Effector memory CD8-positive, alpha-beta T cell (primary cell): ENCODE measurements around the gene BACE1.
"Not testable (repeated sequence)": the region's sequence is repeated elsewhere in the genome, so short reads cannot be mapped to it uniquely, and the experiment has no call there.

Experiments
- ATAC-seq: fragments of 150-1000 bp; cut with Tn5 transposase; replicated peaks from 2 replicates; pipeline ENCODE4 v1.10.0; 2021; ENCODE audit warnings: mild to moderate bottlenecking, moderate library complexity
- DNase-seq, 3 experiments: peaks; one replicate each; pipeline ENCODE4 v3.0.0; 2021
- H3K27ac Mint-ChIP-seq, 2 donors: one replicate each; pipeline ENCODE4 v1.8.0; 2022; ENCODE audit warnings: mild to moderate bottlenecking in 2 of 2, mixed read lengths in 2 of 2, moderate library complexity in 2 of 2
- H3K27me3 Mint-ChIP-seq, 2 donors: one replicate each; pipeline ENCODE4 v1.8.0; 2022; ENCODE audit warnings: mixed read lengths in 2 of 2
- H3K36me3 Mint-ChIP-seq: one replicate; pipeline ENCODE4 v1.8.0; 2022; ENCODE audit warnings: mild to moderate bottlenecking, moderate library complexity, mixed read lengths; ENCODE audit not compliant: insufficient read depth
- H3K4me1 Mint-ChIP-seq, 2 donors: one replicate each; pipeline ENCODE4 v1.8.0; 2022; ENCODE audit warnings: low read depth in 2 of 2, mixed read lengths in 2 of 2
- H3K4me3 Mint-ChIP-seq, 2 donors: one replicate each; pipeline ENCODE4 v1.8.0; 2022; ENCODE audit warnings: mild to moderate bottlenecking in 2 of 2, mixed read lengths in 2 of 2, moderate library complexity in 2 of 2
- H3K9me3 Mint-ChIP-seq, 2 donors: one replicate each; pipeline ENCODE4 v1.8.0; 2022; ENCODE audit warnings: mixed read lengths in 2 of 2
- total RNA-seq, 9 experiments: gene quantifications; one replicate each; lab custom pipeline; 2026; lab: John Stamatoyannopoulos, UW

BACE1 gene
- total RNA-seq: 0.96 to 5.9 (median 2.4) reads per million in 9 experiments

DNA sequence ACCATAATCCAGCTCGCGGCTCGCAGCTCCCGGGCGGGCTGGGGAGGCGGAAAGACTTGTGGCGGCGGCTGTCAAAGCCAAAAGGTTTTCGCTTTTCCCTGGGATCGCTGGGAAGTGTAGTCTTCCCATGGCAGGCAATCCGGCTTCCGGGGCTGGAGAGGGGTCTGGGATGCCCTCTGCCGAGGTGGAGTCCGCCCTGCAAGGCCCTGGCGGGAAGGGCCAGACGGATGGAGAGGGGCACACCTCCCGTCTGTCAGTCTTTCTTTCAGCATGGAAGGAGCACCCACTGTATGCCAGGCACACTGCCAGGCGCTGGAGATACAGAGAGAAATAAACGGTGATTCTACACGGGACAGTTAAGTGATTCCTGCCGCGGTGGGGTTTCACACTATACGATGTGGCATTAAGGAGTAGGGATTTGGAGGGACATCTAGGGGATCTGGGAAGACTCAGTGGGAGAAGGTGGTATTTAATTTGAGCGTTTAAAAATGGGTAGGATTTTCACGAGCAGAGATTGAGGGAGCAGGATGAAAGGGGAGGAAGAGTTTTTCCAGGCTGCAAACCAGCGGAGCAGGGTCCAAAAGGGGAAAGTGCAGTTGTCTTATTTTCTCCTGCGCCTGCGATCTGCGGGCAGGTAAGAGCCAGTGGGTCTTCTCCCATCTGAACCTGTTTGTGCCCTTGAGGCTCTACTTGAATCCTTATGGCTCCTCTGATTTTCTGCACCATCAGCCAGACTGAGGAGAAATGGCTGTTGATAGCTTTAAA is at the start of gene BACE1:
BACE1 (minus strand) TSS at position 60 of the 765 bp plus-strand sequence. CDS start 461 bp downstream, outside the sequence.
- ATAC-seq (peak; percentile 45), DNase-seq (peak in 1 of 3 experiments; percentile 6)
- Mint-ChIP-seq H3K27me3 (peaks cover 15 to 56% of the 10 kb centered on the region in 2 donors), H3K36me3 (peaks cover 3% of the 10 kb centered on the region), H3K4me1 (peaks cover 6 to 8% of the 10 kb centered on the region in 2 donors), H3K4me3 (peak within 1 kb of the TSS; percentile 56 to 70), H3K9me3 (no peaks in the 10 kb centered on the region), H3K27ac (no peak within 1 kb of the TSS)

DNA sequence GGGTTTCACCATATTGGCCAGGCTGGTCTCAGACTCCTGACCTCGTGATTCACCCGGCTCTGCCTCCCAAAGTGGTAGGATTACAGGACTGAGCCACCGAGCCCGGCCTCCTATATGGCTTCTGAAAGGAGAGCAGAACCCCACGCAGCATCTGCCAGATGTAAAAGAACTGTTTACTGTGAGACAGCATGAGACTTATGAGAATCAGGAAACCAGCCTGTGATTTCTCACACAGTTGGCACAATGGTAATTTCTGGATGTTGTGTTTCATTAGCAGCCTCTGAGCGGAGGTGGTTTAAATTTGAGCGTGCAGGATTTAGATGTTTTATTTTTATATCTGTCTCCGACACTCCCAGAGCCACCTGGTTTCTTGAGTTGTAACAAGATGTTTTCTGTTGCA is 45.4 kb upstream of the BACE1 start:
- ATAC-seq: no peak
- H3K4me1 Mint-ChIP-seq: no peaks in the 10 kb centered on the region
- H3K9me3 Mint-ChIP-seq: no peaks in the 10 kb centered on the region
- H3K36me3 Mint-ChIP-seq: peaks cover 45% of the 10 kb centered on the region
- no peak overlapping the region for H3K4me3 Mint-ChIP-seq
- H3K27me3 Mint-ChIP-seq: no peaks in the 10 kb centered on the region
- DNase-seq: no peak
- H3K27ac Mint-ChIP-seq: no peak overlapping the region

DNA sequence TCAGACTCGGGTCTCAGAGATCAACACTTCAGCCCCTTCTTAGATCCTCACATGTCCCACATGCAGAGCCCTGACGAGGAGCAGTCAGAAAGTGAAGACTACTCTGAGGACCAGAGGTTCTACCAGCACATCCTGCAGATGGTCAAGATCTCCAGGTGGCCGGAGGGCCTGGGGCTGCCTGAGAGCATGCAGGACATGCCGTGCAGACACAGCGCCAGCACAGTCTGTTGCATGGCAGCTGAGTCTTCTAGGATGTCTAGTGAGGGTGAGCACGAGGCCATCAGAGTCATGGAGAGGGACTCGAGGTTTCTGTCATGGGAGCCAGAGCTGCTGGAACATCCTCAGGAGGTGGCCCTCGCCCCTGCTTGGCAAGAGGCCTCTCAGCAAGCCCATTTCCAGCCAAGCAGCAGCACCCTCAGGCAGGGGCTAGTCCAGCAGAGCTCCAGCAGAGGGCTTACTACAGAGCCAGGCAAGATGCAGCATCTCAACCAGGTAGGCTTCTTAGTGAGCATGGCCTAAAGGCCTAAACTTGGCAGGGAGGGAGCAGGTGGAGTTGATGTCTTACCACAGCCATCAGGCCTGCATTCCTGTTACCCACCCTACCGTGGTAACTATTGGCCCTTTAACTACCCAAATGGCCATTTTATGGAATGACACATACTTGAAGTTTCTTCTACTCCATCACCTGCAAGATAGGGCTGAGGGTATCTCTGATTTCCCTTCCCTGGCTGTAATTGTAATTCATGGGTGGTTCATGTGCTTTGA is 40.3 kb upstream of the BACE1 start:
- H3K9me3 Mint-ChIP-seq: no peaks in the 10 kb centered on the region
- peaks cover 0 to 6% of the 10 kb centered on the region in 2 donors for H3K4me1 Mint-ChIP-seq
- no peak overlapping the region for H3K27ac Mint-ChIP-seq
- no peaks in the 10 kb centered on the region for H3K27me3 Mint-ChIP-seq
- DNase-seq: no peak
- peaks cover 40% of the 10 kb centered on the region for H3K36me3 Mint-ChIP-seq
- H3K4me3 Mint-ChIP-seq: no peak overlapping the region
- ATAC-seq: no peak

DNA sequence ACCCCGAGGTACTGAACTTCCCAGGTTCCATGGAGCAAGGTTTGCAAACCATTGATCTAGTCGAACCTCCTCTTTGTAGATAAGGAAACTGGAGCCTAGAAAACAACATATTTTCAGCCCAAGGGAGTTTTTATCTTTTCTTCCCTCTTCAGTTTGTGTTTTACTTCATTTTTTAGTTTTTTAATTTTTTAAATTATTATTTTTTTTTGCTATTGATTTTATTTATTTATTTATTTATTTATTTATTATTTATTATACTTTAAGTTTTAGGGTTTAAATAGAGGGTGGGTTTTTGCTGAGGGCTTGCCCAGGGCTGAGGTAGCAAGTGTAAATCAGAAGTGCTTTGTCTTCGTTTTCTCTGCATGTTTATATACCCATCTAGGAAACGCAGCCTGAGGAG is 38.5 kb upstream of the BACE1 start:
- H3K4me1 Mint-ChIP-seq: peaks cover 0 to 6% of the 10 kb centered on the region in 2 donors
- DNase-seq: no peak
- H3K27me3 Mint-ChIP-seq: no peaks in the 10 kb centered on the region
- no peak overlapping the region for H3K4me3 Mint-ChIP-seq
- H3K27ac Mint-ChIP-seq: no peak overlapping the region
- H3K9me3 Mint-ChIP-seq: no peaks in the 10 kb centered on the region
- H3K36me3 Mint-ChIP-seq: peaks cover 39% of the 10 kb centered on the region
- ATAC-seq: no peak

DNA sequence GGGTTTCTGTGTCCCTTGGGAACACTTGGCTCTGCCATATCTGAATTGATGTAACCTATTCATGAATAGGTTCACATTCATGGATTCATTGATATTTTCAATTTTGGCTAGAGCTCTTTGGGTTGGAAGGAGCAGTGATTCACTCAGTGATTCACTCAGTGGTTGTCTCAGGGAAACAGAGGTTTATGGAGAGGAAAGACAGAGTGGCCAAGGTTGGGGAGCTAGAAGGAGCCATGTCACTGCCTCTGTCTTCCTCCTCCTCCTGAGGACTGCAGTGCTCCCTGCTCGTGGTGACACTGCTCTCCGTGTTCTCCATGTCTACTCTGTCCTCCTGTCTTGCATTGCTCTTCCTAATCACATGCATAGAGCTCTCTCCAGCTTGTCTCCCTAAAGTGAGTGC is 29.0 kb upstream of the BACE1 start:
- no peak for ATAC-seq
- no peak for DNase-seq
- Mint-ChIP-seq H3K9me3 (no peaks in the 10 kb centered on the region), H3K4me1 (peaks cover 0 to 1% of the 10 kb centered on the region in 2 donors), H3K27me3 (no peaks in the 10 kb centered on the region), H3K4me3 (no peak overlapping the region), H3K36me3 (peaks cover 45% of the 10 kb centered on the region), H3K27ac (no peak overlapping the region)

DNA sequence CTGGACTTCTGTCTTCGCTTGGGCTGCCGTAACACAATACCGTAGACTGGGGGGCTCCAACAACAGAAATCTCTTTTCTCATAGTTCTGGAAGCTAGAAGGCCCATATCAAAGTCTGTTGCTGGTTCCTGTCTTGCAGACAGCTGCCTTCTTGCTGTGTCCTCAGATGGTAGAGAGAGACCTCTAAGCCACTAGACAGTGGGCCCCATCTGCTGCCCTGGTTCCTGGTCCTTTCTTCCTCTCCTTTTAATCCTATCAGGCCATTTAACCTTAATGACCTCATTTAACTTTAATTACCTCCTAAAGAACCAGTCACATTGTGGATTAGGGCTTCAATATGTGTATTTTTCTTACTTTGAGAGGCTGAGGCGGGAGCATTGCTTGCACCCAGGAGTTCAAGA is 21.0 kb upstream of the BACE1 start:
- no peaks in the 10 kb centered on the region for H3K9me3 Mint-ChIP-seq
- H3K4me3 Mint-ChIP-seq: no peak overlapping the region
- no peaks in the 10 kb centered on the region for H3K27me3 Mint-ChIP-seq
- ATAC-seq (no peak), DNase-seq (no peak)
- peak overlapping the region in 1 of 2 donors; percentile 3 for H3K27ac Mint-ChIP-seq
- H3K4me1 Mint-ChIP-seq: peaks cover 5 to 8% of the 10 kb centered on the region in 2 donors
- H3K36me3 Mint-ChIP-seq: peaks cover 36% of the 10 kb centered on the region

DNA sequence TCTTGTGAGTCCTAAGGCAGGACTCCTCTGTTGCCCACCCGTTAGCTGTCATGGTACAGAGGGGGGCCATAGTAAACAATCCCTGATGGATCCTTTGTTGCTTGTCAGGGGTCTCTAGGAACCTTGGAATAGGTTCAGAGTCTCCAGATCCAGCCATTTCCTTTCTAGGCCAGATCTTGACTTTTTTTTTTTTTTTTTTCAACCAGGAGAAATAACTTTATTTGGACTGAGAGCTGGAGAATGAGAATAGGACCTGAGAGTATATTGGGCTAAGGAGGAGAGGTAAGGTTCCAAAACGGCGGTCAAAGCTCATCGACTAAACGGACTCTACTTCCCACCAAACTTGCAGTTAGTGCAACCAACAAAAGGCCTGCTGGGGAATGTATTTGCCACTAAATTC is 19.3 kb upstream of the BACE1 start:
- Mint-ChIP-seq H3K27me3 (no peaks in the 10 kb centered on the region), H3K4me1 (peaks cover 6 to 8% of the 10 kb centered on the region in 2 donors), H3K36me3 (peaks cover 32% of the 10 kb centered on the region), H3K9me3 (no peaks in the 10 kb centered on the region), H3K4me3 (no peak overlapping the region), H3K27ac (no peak overlapping the region)
- ATAC-seq: no peak
- DNase-seq: no peak

DNA sequence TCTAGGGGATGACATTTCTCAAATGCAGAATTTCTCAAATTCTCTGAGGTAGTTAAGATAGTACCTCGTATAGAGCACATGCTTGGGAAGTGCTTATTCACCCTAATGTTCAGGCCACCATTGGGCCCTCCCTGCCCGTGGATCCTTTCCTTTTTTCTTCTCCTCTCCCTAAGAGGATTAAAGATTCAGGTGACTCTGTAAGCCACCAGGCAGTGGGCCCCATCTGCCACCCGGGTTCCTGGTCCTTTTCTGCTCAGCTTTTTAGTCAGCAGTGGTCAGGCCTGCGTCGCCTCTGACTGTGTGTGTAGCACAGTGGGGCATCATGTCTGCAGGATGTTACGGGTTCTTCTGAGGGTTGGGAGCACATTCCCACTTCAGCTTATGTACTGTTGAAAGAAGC is 18.8 kb upstream of the BACE1 start:
- no peak for DNase-seq
- peaks cover 9 to 11% of the 10 kb centered on the region in 2 donors for H3K4me1 Mint-ChIP-seq
- no peak overlapping the region for H3K27ac Mint-ChIP-seq
- ATAC-seq: no peak
- no peaks in the 10 kb centered on the region for H3K9me3 Mint-ChIP-seq
- H3K4me3 Mint-ChIP-seq: no peak overlapping the region
- H3K36me3 Mint-ChIP-seq: peaks cover 28% of the 10 kb centered on the region
- H3K27me3 Mint-ChIP-seq: no peaks in the 10 kb centered on the region

DNA sequence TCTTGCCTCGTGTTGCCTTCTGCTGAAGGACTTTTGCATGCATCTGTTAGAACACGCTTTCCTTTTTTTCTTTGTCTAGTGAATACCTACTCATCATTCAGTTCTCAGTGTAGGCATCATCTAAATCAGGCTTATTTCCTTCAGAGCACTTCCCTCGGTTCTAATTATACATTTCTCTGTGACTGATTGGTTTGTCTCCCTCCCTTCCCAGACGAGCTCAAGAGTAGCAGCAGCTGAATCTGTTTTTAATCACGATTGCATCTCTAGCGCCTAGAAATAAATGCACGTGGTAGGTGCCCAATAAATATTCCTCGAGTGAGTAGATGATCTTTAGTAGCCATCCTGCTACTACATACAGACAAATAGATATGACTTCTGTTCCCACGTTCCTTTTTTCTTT is 17.9 kb upstream of the BACE1 start:
- Mint-ChIP-seq H3K27me3 (no peaks in the 10 kb centered on the region), H3K4me3 (no peak overlapping the region), H3K4me1 (peaks cover 10 to 13% of the 10 kb centered on the region in 2 donors), H3K36me3 (peaks cover 18% of the 10 kb centered on the region), H3K9me3 (no peaks in the 10 kb centered on the region), H3K27ac (peak overlapping the region in 1 of 2 donors; percentile 52)
- ATAC-seq (no peak), DNase-seq (no peak)

DNA sequence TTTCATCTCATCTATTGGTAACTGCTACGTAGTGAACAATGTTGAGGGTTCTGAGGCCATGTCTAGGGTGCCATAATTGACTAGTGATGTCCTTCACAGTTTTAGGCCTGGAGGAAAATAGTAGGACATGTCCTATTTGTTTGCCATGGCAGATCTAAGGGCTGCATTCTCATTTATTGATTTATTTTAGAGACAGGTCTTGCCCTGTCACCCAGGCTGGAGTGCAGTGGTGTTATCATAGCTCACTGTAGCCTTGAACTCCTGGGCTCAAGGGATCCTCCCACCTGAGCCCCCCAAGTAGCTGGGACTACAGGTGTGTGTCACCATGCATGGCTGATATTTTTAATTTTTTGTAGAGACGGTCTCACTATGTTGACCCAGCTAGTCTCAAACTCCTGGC is 16.8 kb upstream of the BACE1 start:
- Mint-ChIP-seq H3K9me3 (no peaks in the 10 kb centered on the region), H3K27me3 (no peaks in the 10 kb centered on the region), H3K27ac (no peak overlapping the region), H3K4me3 (no peak overlapping the region), H3K4me1 (peaks cover 8 to 9% of the 10 kb centered on the region in 2 donors), H3K36me3 (peaks cover 14% of the 10 kb centered on the region)
- DNase-seq: no peak
- no peak for ATAC-seq

DNA sequence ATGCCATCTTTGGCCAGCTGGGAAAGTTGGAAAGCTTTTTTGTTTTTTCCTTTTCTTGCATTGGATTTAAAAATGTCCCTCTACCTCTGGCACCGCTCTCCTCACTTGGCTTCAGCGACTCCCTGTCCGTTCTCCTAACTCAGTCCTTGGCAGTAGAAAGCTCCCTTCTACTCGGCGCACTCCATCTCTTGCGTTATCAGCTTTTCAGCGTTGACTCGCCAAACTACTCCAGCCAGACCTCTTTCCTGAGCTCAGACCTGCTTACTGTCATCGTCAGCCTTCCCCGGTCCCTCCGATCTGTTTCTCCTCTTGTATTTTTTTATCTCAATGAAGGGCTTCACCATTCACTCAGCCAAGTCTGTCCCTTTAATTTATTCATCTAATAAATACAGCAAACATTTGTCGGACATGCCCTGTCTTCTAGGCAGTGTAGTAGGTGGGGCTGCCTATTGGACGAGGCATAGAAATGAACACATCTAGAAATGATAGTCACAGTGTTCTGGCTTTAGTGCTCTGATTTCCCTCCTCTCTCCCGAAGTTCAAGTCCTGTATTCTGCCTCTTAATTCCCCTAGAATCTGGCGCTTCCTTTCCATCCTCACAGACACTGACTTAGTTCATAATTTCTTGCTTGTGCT is 12.4 kb upstream of the BACE1 start:
- DNase-seq (no peak), ATAC-seq (peak; percentile 5)
- peaks cover 5 to 7% of the 10 kb centered on the region in 2 donors for H3K4me1 Mint-ChIP-seq
- no peaks in the 10 kb centered on the region for H3K27me3 Mint-ChIP-seq
- no peak overlapping the region for H3K27ac Mint-ChIP-seq
- H3K9me3 Mint-ChIP-seq: no peaks in the 10 kb centered on the region
- no peak overlapping the region for H3K4me3 Mint-ChIP-seq
- no peaks in the 10 kb centered on the region for H3K36me3 Mint-ChIP-seq

DNA sequence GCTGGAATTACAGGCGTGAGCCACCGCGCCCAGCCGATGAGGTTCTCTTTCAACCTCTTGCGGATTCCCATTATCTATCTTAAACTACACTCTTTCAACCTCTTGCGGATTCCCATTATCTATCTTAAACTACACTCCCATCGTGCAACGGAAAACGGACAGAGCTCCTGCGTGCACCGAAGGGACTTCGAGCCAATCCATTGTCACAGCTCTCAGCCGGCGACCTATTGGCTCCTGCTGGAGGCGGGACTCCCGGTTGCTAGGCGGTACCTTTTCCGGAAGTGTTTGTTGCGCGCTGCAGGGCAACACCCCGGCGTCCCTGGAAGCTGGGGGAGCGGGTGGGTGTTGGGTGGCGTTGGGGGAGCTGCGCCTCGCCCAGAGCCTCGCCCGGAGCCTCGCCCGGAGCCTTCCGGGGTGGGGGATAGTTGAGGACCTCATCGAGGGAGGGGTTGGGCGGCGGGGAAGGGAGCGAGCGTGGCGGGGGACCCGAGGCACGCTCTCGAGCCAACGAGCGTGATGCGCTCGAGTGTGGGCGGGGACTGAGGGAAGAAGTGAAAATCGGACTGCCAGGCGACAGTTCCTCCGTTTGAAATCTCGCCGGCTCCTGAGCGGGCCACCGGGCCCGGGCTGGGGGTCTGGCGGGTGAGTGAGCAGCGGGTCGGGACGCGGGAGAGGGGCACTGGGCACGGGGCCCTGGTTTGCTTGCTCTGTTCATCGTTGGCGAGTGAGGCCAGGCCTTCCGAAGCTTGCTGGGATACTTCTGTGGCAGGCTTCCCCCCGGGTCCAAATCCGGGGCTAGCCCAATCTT is 11.7 kb upstream of the BACE1 start, which contains the start of gene CEP164:
CEP164 (plus strand) TSS at position 288 of the 808 bp plus-strand sequence. CDS start 10,733 bp downstream, outside the sequence.
- Mint-ChIP-seq H3K27me3 (no peaks in the 10 kb centered on the region), H3K9me3 (no peaks in the 10 kb centered on the region), H3K4me1 (peaks cover 5 to 7% of the 10 kb centered on the region in 2 donors), H3K27ac (no peak within 1 kb of the TSS), H3K36me3 (no peaks in the 10 kb centered on the region), H3K4me3 (peak within 1 kb of the TSS in 1 of 2 donors; percentile 48)
- DNase-seq (peak; percentile 92 to 93 (median 92)), ATAC-seq (peak; percentile 92)

DNA sequence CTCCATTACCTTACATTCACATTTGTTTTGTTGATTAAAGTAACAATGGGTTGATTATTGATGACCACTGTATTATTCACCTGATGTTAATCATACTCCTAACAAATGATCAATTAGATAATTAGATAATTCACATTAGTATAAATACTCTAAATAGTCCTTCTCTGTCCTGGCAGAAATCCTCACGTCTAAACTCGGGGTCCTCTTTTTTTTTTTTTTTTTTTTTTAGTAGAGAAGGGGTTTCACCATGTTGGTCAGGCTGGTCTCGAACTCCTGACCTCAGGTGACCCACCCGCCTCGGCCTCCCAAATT is 11.2 kb upstream of the BACE1 start:
- not testable (repeated sequence) for DNase-seq, H3K36me3 Mint-ChIP-seq, H3K27me3 Mint-ChIP-seq, ATAC-seq, H3K27ac Mint-ChIP-seq, H3K4me1 Mint-ChIP-seq, H3K9me3 Mint-ChIP-seq
- H3K4me3 Mint-ChIP-seq: peak overlapping the region in 1 of 2 donors; percentile 48
